GM12801 (cell line): ENCODE results near the gene SOWAHC.

Experiments
- CTCF ChIP-seq: IDR thresholded peaks from one replicate; pipeline ENCODE4 v1.5.1; 2011; ENCODE audit warnings: control low read depth; ENCODE audit not compliant: insufficient read length; ENCODE audit errors: extremely low read depth

The SOWAHC gene

GRCh38 chr2:109659396-109660045 lies 45.4 kb downstream of the SOWAHC start:
- no peak for TF ChIP-seq CTCF

- TF ChIP-seq CTCF, result no peak
Measured at GRCh38 chr2:109660046-109660860, 46.1 kb downstream of the SOWAHC start.

- TF ChIP-seq CTCF, result no peak
Measured at GRCh38 chr2:109662889-109663288, 48.7 kb downstream of the SOWAHC start.

- TF ChIP-seq CTCF, result no peak
Measured at GRCh38 chr2:109663721-109664120, 49.6 kb downstream of the SOWAHC start.

GRCh38 chr2:109666466-109666865 lies 52.3 kb downstream of the SOWAHC start:
- no peak for TF ChIP-seq CTCF
